MM.1S (cell line): Measurements from ENCODE around the gene HPS6.

ENCODE experiments used
- CTCF ChIP-seq: fragments of 300-600 bp; sonication (generic); IDR thresholded peaks from 2 replicates; pipeline ENCODE4 v1.5.1; 2016; ENCODE audit warnings: antibody characterized with exemption, low read length, mixed read lengths
- EZH2 ChIP-seq: fragments of 300-600 bp; sonication (generic); optimal IDR thresholded peaks from 2 replicates; pipeline ENCODE3; 2017; ENCODE audit warnings: low read depth, mild to moderate bottlenecking, antibody characterized with exemption, low read length, mixed read lengths

DNA sequence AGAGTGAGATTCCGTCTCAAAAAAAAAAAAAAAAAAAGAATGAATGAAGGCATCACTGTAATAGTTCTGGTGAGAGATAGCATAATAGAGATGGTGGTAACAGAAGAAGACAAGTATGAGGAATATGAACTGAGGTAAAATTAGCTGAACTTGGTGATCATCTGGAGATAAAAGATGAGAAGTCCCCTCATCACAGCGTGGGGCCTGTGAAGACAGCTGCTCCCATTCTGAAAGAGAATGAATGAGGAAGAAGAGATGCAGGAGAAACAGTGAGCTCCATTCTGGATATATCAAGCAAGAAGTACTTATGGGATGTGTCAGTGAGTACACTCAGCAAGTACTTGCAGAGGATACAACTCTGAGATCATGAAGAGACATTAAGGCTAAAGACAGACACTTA is 37.9 kb upstream of the HPS6 start:
- TF ChIP-seq CTCF (no peak), EZH2 (no peak)
